Effector memory CD8-positive, alpha-beta T cell (primary cell): ENCODE data around the gene ILF2.

Source experiments
- ATAC-seq: fragments of 150-1000 bp; cut with Tn5 transposase; replicated peaks from 2 replicates; pipeline ENCODE4 v1.10.0; 2021; ENCODE audit warnings: mild to moderate bottlenecking, moderate library complexity
- DNase-seq, 3 experiments: peaks; one replicate each; pipeline ENCODE4 v3.0.0; 2021
- H3K27ac Mint-ChIP-seq, 2 donors: one replicate each; pipeline ENCODE4 v1.8.0; 2022; ENCODE audit warnings: mild to moderate bottlenecking in 2 of 2, mixed read lengths in 2 of 2, moderate library complexity in 2 of 2
- H3K27me3 Mint-ChIP-seq, 2 donors: one replicate each; pipeline ENCODE4 v1.8.0; 2022; ENCODE audit warnings: mixed read lengths in 2 of 2
- H3K36me3 Mint-ChIP-seq: one replicate; pipeline ENCODE4 v1.8.0; 2022; ENCODE audit warnings: mild to moderate bottlenecking, moderate library complexity, mixed read lengths; ENCODE audit not compliant: insufficient read depth
- H3K4me1 Mint-ChIP-seq, 2 donors: one replicate each; pipeline ENCODE4 v1.8.0; 2022; ENCODE audit warnings: low read depth in 2 of 2, mixed read lengths in 2 of 2
- H3K4me3 Mint-ChIP-seq, 2 donors: one replicate each; pipeline ENCODE4 v1.8.0; 2022; ENCODE audit warnings: mild to moderate bottlenecking in 2 of 2, mixed read lengths in 2 of 2, moderate library complexity in 2 of 2
- H3K9me3 Mint-ChIP-seq, 2 donors: one replicate each; pipeline ENCODE4 v1.8.0; 2022; ENCODE audit warnings: mixed read lengths in 2 of 2

ILF2 gene

GRCh38 chr1:153688276-153688675, 17.5 kb upstream of the ILF2 start:
- Mint-ChIP-seq H3K4me3 (no peak overlapping the region), H3K27ac (no peak overlapping the region), H3K27me3 (peaks cover 35 to 54% of the 10 kb centered on the region in 2 donors), H3K36me3 (peaks cover 9% of the 10 kb centered on the region), H3K4me1 (no peaks in the 10 kb centered on the region), H3K9me3 (no peaks in the 10 kb centered on the region)
- ATAC-seq (no peak), DNase-seq (no peak)

- Mint-ChIP-seq H3K4me3 (no peak overlapping the region), H3K36me3 (peaks cover 9% of the 10 kb centered on the region), H3K27ac (no peak overlapping the region), H3K4me1 (no peaks in the 10 kb centered on the region), H3K9me3 (no peaks in the 10 kb centered on the region), H3K27me3 (peaks cover 38 to 59% of the 10 kb centered on the region in 2 donors)
- DNase-seq (no peak), ATAC-seq (no peak)
Observed at GRCh38 chr1:153687346-153688125, 16.7 kb upstream of the ILF2 start.

GRCh38 chr1:153685544-153686340, 14.9 kb upstream of the ILF2 start:
- Mint-ChIP-seq H3K27ac (no peak overlapping the region), H3K4me1 (no peaks in the 10 kb centered on the region)

GRCh38 chr1:153684892-153685291, 14.1 kb upstream of the ILF2 start:
- DNase-seq (no peak), ATAC-seq (no peak)
- H3K4me1 Mint-ChIP-seq, result peaks cover 4% of the 10 kb centered on the region in 2 donors
- H3K27me3 Mint-ChIP-seq, result peaks cover 65 to 86% of the 10 kb centered on the region in 2 donors
- H3K4me3 Mint-ChIP-seq, result no peak overlapping the region
- H3K27ac Mint-ChIP-seq, result no peak overlapping the region
- H3K9me3 Mint-ChIP-seq, result no peaks in the 10 kb centered on the region
- H3K36me3 Mint-ChIP-seq, result peaks cover 6% of the 10 kb centered on the region

More at GRCh38 chr1:153685544-153686340, 14.9 kb upstream of the ILF2 start:
- H3K27me3 Mint-ChIP-seq, result peaks cover 56 to 77% of the 10 kb centered on the region in 2 donors
- ATAC-seq (no peak), DNase-seq (no peak)
- no peak overlapping the region for H3K4me3 Mint-ChIP-seq
- H3K36me3 Mint-ChIP-seq, result peaks cover 9% of the 10 kb centered on the region
- H3K9me3 Mint-ChIP-seq, result no peaks in the 10 kb centered on the region

GRCh38 chr1:153683854-153684253, 13.1 kb upstream of the ILF2 start:
- Mint-ChIP-seq H3K9me3 (no peaks in the 10 kb centered on the region), H3K27ac (no peak overlapping the region), H3K27me3 (peaks cover 70 to 92% of the 10 kb centered on the region in 2 donors), H3K4me3 (no peak overlapping the region), H3K4me1 (peaks cover 8% of the 10 kb centered on the region in 2 donors), H3K36me3 (peaks cover 6% of the 10 kb centered on the region)
- DNase-seq (no peak), ATAC-seq (no peak)

GRCh38 chr1:153682730-153683129, 11.9 kb upstream of the ILF2 start:
- H3K27ac Mint-ChIP-seq, result no peak overlapping the region
- no peak overlapping the region for H3K4me3 Mint-ChIP-seq
- no peaks in the 10 kb centered on the region for H3K9me3 Mint-ChIP-seq
- DNase-seq (no peak), ATAC-seq (no peak)
- H3K36me3 Mint-ChIP-seq, result peaks cover 6% of the 10 kb centered on the region
- H3K27me3 Mint-ChIP-seq, result peaks cover 76 to 92% of the 10 kb centered on the region in 2 donors
- H3K4me1 Mint-ChIP-seq, result peaks cover 18% of the 10 kb centered on the region in 2 donors

GRCh38 chr1:153680120-153680403, 9.3 kb upstream of the ILF2 start:
- H3K36me3 Mint-ChIP-seq, result peaks cover 1% of the 10 kb centered on the region
- H3K27me3 Mint-ChIP-seq, result peaks cover 75 to 89% of the 10 kb centered on the region in 2 donors
- peak overlapping the region; percentile 73 to 80 for H3K4me3 Mint-ChIP-seq
- peaks cover 22% of the 10 kb centered on the region in 2 donors for H3K4me1 Mint-ChIP-seq
- no peak for ATAC-seq
- H3K27ac Mint-ChIP-seq, result peak overlapping the region; percentile 33 to 79
- H3K9me3 Mint-ChIP-seq, result no peaks in the 10 kb centered on the region
- no peak for DNase-seq

- Mint-ChIP-seq H3K4me1 (peaks cover 22% of the 10 kb centered on the region in 2 donors), H3K27ac (peak overlapping the region in 1 of 2 donors; percentile 79), H3K9me3 (no peaks in the 10 kb centered on the region), H3K27me3 (peaks cover 71 to 84% of the 10 kb centered on the region in 2 donors), H3K4me3 (peak overlapping the region; percentile 73 to 80), H3K36me3 (no peaks in the 10 kb centered on the region)
- DNase-seq, result peak; percentile 9 to 16 (median 12)
- peak; percentile 70 for ATAC-seq
Observed at GRCh38 chr1:153679337-153680119, 8.7 kb upstream of the ILF2 start.

- DNase-seq (peak in 2 of 3 experiments; percentile 8 to 17), ATAC-seq (peak; percentile 51)
- Mint-ChIP-seq H3K27ac (peak within 1 kb of the TSS in 1 of 2 donors; percentile 79), H3K4me3 (peak within 1 kb of the TSS; percentile 73 to 80), H3K4me1 (peaks cover 22% of the 10 kb centered on the region in 2 donors), H3K9me3 (no peaks in the 10 kb centered on the region), H3K27me3 (peaks cover 65 to 76% of the 10 kb centered on the region in 2 donors), H3K36me3 (no peaks in the 10 kb centered on the region)
Observed at GRCh38 chr1:153678519-153679336, 7.9 kb upstream of the ILF2 start, which contains the start of gene NPR1. Gene NPR1 (plus strand): TSS chr1:153678688. CDS start chr1:153679109, 421 bp downstream.

- ATAC-seq, result peak; percentile 49
- DNase-seq, result peak; percentile 21 to 38 (median 27)
- H3K36me3 Mint-ChIP-seq, result no peaks in the 10 kb centered on the region
- no peaks in the 10 kb centered on the region for H3K9me3 Mint-ChIP-seq
- peaks cover 22% of the 10 kb centered on the region in 2 donors for H3K4me1 Mint-ChIP-seq
- H3K27ac Mint-ChIP-seq, result no peak overlapping the region
- peak overlapping the region; percentile 73 to 80 for H3K4me3 Mint-ChIP-seq
- peaks cover 60 to 68% of the 10 kb centered on the region in 2 donors for H3K27me3 Mint-ChIP-seq
Observed at GRCh38 chr1:153677718-153678518, 7.1 kb upstream of the ILF2 start.

- Mint-ChIP-seq H3K36me3 (peaks cover 15% of the 10 kb centered on the region), H3K27me3 (peaks cover 21 to 25% of the 10 kb centered on the region in 2 donors), H3K9me3 (no peaks in the 10 kb centered on the region), H3K4me3 (peak overlapping the region; percentile 7 to 39), H3K27ac (peak overlapping the region in 1 of 2 donors; percentile 3), H3K4me1 (peaks cover 12 to 26% of the 10 kb centered on the region in 2 donors)
- ATAC-seq, result no peak
- no peak for DNase-seq
Observed at GRCh38 chr1:153673511-153673910, 2.7 kb upstream of the ILF2 start.
